ENCODE measurements around the gene CYP4V2.

DNA sequence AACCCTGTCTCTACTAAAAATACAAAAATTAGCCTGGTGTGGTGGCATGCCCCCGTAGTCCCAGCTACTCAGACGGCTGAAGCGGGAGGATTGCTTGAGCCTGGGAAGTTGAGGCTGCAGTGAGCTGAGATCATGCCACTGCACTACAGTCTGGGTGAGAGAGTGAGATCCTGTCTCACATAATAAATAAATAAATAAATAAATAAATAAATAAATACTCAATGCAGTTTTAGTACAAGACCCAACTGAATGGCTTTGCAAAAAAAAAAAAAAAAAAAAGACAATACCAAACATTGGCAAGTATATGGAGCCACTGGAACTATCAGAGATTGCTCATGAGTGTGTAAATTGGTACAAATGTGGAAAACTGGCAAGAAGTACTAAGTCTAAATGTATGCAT is 3.3 kb upstream of the CYP4V2 start:
- TF ChIP-seq POLR2AphosphoS5 (IDR thresholded peaks at IDR 0.05): no peak
- TF ChIP-seq, protein P1, sequence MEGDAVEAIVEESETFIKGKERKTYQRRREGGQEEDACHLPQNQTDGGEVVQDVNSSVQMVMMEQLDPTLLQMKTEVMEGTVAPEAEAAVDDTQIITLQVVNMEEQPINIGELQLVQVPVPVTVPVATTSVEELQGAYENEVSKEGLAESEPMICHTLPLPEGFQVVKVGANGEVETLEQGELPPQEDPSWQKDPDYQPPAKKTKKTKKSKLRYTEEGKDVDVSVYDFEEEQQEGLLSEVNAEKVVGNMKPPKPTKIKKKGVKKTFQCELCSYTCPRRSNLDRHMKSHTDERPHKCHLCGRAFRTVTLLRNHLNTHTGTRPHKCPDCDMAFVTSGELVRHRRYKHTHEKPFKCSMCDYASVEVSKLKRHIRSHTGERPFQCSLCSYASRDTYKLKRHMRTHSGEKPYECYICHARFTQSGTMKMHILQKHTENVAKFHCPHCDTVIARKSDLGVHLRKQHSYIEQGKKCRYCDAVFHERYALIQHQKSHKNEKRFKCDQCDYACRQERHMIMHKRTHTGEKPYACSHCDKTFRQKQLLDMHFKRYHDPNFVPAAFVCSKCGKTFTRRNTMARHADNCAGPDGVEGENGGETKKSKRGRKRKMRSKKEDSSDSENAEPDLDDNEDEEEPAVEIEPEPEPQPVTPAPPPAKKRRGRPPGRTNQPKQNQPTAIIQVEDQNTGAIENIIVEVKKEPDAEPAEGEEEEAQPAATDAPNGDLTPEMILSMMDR (IDR thresholded peaks at IDR 0.05): no peak
- no peak for TF ChIP-seq POLR2A (IDR thresholded peaks at IDR 0.05)
